C4-2B (cell line): ENCODE data around the gene LDLRAD3.

Experiments
- CTCF ChIP-seq: fragments of 450-650 bp; conservative IDR thresholded peaks from 2 replicates; pipeline ENCODE4 v1.5.1; 2017; ENCODE audit warnings: mild to moderate bottlenecking
- ZFX ChIP-seq: fragments of 450-650 bp; IDR thresholded peaks from 2 replicates; pipeline ENCODE4 v1.6.1; 2017

GRCh38 chr11:36224209-36224882, 280.5 kb downstream of the LDLRAD3 start:
- TF ChIP-seq CTCF: no peak
- TF ChIP-seq ZFX: no peak
